GOT3 (cell line): ENCODE results near the gene GJD3.

Experiments used
- DNase-seq: peaks from one replicate; lab custom pipeline; 2025; ENCODE audit warnings: mixed read lengths; lab: John Stamatoyannopoulos, UW

The GJD3 gene

GRCh38 chr17:40340880-40341807, 23.4 kb downstream of the GJD3 start:
- no peak for DNase-seq

DNA sequence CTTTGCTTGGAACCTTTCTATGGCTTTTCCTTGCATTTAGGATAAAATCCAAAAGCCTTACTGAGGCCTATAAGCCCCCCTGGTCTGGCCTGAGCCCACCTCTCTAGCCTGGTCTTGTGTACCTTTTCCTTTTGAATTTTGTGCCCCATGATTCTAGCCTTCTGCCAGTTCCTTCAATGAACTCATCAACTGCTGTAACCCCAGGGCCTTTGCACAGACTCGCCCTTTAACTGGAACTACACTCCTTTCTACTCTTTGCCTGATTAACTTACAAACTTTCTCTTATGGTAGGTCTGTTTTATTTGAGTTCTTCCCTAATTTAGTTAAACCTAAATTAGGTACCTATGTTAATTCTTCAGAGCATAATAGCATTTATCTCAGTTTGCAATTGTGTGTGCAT, 24.2 kb downstream of the GJD3 start:
- no peak for DNase-seq

GRCh38 chr17:40338941-40339649, 25.4 kb downstream of the GJD3 start:
- DNase-seq, result no peak

- no peak for DNase-seq
Observed at GRCh38 chr17:40338058-40338457, 26.5 kb downstream of the GJD3 start.

DNA sequence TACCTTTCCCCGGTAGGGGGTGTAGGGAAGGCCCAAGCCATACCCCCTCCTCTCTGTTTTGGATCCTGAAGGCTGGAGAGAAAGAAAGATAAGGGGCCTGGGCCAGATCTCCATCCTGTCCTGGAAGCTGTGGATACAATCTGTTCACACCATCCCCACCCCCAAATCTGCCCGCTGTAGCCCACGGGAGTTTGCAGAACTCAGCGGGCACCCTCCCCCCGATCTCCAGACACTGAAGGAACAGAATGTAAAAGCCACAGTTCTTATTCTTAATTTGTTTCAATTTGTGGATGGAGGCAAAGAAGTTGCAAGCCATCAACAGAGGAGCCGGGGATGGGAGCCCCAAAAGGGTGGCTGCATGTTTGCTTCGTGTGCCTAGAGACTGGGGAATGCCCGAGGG, 27.2 kb downstream of the GJD3 start:
- no peak for DNase-seq

- no peak for DNase-seq
Observed at GRCh38 chr17:40335620-40336019, 28.9 kb downstream of the GJD3 start.

- DNase-seq, result no peak
Observed at GRCh38 chr17:40333781-40334448, 30.6 kb downstream of the GJD3 start.

DNA sequence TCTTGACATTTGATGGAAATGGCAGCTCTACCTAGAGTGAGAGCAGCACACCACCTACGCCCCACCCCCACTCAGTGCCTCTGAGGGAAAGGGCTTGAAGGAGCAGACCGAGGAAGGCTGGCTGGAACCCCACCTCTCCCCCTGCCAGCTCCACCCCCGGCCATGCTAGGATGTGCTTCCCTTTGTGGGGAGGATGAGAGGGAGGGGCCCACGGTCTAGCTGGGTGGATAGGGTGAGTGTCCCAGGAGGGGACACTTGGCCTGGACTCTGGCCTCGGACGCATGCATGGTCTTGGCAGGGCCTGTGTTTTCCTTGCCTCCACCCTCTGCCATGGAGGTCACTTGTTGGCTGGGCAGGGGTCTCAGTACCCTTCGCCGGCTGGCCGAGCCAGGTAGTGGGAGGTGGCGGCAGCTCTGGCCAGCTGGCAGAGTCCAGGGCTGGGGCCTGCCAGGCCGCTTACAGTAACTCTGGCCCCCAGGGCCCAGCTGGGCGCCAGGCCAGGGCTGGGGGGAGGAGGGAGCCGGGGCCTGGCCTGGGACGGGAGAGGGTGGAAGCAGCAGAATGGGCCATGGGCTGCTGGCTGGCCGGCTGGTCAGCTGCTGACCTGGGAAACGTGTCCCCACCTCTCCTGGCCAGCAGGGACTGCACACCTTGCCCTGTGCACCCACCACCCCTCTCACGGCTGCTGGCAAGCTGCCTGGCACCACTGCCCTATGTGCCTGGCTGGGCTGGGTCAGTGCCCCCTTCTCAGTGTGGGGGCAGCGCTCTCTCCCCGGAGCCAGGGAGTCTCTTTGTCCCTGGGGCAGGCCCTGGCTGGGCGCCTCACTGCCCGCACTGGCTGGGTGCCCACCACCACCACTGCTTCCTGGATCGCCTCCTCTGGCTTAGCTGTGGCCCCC, 32.5 kb downstream of the GJD3 start:
- no peak for DNase-seq

DNA sequence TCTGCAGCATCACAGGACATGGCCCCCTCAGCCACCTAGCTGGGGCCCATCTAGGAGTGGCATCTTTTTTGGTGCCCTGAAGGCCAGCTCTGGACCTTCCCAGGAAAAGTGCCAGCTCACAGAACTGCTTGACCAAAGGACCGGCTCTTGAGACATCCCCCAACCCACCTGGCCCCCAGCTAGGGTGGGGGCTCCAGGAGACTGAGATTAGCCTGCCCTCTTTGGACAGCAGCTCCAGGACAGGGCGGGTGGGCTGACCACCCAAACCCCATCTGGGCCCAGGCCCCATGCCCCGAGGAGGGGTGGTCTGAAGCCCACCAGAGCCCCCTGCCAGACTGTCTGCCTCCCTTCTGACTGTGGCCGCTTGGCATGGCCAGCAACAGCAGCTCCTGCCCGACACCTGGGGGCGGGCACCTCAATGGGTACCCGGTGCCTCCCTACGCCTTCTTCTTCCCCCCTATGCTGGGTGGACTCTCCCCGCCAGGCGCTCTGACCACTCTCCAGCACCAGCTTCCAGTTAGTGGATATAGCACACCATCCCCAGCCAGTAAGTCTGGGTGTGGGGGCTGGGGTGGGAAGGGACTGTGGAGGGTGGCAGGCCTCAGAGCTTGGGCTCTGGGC, 33.6 kb downstream of the GJD3 start:
- DNase-seq, result no peak

- DNase-seq, result no peak
Observed at GRCh38 chr17:40329839-40330794, 34.4 kb downstream of the GJD3 start.

DNA sequence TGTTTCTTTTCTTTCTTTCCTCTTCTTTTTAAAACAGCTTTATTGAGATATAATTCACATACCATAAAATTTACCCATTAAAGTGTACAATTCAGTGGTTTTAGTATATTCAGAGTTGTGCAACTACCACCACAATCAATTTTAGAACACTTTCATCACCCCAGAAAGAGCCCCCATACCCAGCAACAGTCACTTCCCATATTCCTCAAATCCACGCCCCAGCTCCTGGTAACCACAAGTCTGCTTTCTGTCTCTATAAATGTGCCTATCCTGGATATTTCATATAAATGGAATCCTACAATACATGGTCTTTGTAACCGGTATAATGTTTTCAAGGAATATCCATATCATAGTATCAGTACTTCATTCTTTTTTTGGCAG, 36.2 kb downstream of the GJD3 start:
- DNase-seq, result no peak

GRCh38 chr17:40327735-40328385, 36.7 kb downstream of the GJD3 start:
- no peak for DNase-seq

GRCh38 chr17:40327244-40327729, 37.2 kb downstream of the GJD3 start:
- no peak for DNase-seq

- DNase-seq, result no peak
Observed at GRCh38 chr17:40326832-40327199, 37.7 kb downstream of the GJD3 start.

DNA sequence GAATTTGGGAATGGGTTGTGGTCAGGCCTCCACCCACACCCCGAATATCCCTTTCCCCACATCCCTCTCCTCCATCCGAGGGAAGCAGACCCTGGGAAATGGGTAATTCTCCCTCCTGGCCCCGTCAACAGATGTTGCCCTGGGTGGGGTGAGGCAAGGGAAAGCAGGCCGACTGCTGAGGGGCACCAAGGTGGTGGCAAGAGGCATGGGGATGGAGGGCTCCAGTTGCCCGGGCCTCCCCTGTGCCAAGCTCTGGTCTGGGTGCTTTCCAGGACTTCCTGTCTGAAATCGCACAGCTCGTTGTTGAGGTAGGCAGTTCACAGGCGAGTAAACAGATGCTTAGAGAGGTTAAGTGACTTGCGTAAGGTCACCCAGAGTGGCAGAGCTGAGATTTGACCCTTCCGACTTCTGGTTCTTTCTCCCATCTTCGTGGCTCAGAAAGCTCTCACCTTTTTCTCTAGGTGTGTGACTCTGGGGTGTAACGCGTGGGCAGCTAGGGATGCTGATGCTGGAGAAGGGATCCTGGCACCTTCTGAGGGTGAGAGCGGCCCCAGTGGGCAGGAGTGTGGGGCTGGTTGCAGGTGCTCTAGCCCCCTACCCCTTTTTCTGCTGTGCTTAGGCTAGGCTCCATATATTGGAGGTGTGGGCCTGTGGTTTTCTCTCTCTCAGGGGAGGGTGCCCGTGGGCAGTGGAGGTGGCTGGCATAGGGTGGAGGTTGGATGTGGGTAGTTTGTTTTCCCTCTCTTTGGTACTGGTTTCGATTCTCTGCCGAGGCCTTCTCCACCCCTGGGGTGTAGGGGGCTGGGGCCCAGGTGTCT, 38.3 kb downstream of the GJD3 start:
- DNase-seq, result no peak

DNA sequence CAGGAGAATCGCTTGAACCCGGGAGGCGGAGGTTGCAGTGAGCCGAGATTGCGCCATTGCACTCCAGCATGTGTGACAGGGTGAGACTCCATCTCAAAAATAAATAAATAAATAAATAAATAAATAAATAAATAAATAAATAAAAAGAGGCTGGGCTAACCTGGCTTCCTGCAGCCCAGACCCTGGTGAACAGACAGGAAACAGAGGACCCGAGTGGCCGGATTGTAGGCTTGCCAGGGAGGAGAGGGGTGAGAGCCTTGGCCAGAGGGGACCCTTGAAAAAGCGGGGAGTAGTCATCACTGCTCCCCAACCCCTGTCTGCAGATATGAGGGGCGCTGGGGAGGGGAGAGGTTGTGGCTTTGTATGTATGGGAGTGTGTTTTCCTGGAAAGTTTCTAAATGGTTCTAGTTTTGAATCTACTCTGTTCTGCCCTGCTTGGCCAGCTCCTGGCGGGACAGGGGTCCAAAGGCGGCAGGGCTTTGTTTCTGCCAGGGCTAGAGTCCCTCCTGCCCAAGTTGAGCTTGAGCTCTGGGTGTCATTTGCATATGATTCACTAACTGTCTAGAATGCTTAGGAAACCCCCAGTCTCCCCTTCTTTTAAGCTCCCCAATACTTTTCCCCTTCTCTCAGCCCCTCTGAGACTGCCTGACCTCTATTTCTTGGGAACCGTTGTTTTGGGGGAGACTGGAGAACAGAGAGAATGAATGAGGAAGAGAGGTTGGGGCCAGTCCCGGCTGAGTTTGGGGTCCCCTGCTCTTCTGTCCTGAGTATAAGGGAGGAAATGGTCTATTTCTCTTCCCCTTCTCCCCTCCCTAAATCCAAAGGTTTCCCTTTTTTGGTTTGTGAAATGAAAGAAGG, 39.2 kb downstream of the GJD3 start:
- DNase-seq, result no peak
